HG03139 (cell line): ENCODE results near the gene PCSK5.
"Not testable (repeated sequence)": the region's sequence is repeated elsewhere in the genome, so short reads cannot be mapped to it uniquely, and the experiment has no call there.

Experiments used
- ATAC-seq: cut with Tn5 transposase; IDR thresholded peaks from one replicate; pipeline ENCODE4 v1.9.1; 2021; ENCODE audit not compliant: unreplicated experiment

PCSK5 gene

GRCh38 chr9:75962013-75962661 is 71.7 kb downstream of the PCSK5 start:
- no peak for ATAC-seq

GRCh38 chr9:75962662-75963036 is 72.2 kb downstream of the PCSK5 start:
- no peak for ATAC-seq

GRCh38 chr9:75963321-75963720 is 72.8 kb downstream of the PCSK5 start:
- not testable (repeated sequence) for ATAC-seq

GRCh38 chr9:75964427-75964826 is 74.0 kb downstream of the PCSK5 start:
- no peak for ATAC-seq

GRCh38 chr9:75965231-75965630 is 74.8 kb downstream of the PCSK5 start:
- no peak for ATAC-seq

GRCh38 chr9:75967556-75967955 is 77.1 kb downstream of the PCSK5 start:
- ATAC-seq = no peak

GRCh38 chr9:75974016-75974766 is 83.7 kb downstream of the PCSK5 start:
- ATAC-seq = no peak

- ATAC-seq = no peak
Observed at GRCh38 chr9:75975071-75975470, 84.6 kb downstream of the PCSK5 start.

GRCh38 chr9:75976549-75976948 is 86.1 kb downstream of the PCSK5 start:
- no peak for ATAC-seq

- ATAC-seq = no peak
Observed at GRCh38 chr9:75979362-75979761, 88.9 kb downstream of the PCSK5 start.

GRCh38 chr9:75983319-75984045 is 93.0 kb downstream of the PCSK5 start:
- ATAC-seq = no peak

- ATAC-seq = no peak
Observed at GRCh38 chr9:75985515-75985914, 95.0 kb downstream of the PCSK5 start.

GRCh38 chr9:75988663-75989062 is 98.2 kb downstream of the PCSK5 start:
- ATAC-seq = no peak

- ATAC-seq = no peak
Observed at GRCh38 chr9:75990156-75990555, 99.7 kb downstream of the PCSK5 start.

GRCh38 chr9:75990576-75991304 is 100.3 kb downstream of the PCSK5 start:
- ATAC-seq = no peak

- ATAC-seq = no peak
Observed at GRCh38 chr9:75992482-75993206, 102.2 kb downstream of the PCSK5 start.

GRCh38 chr9:75993434-75993833 is 103.0 kb downstream of the PCSK5 start:
- no peak for ATAC-seq

GRCh38 chr9:75995066-75995465 is 104.6 kb downstream of the PCSK5 start:
- no peak for ATAC-seq

GRCh38 chr9:75996726-75997125 is 106.3 kb downstream of the PCSK5 start:
- no peak for ATAC-seq

- no peak for ATAC-seq
Observed at GRCh38 chr9:75997206-75997605, 106.7 kb downstream of the PCSK5 start.
